ENCODE results near the gene LCLAT1. TPM values are rescaled to one million over a fixed set of nuclear protein-coding genes. Genes with fewer than 3 reads are reported as not detected.

LCLAT1 gene
- total and polyA plus RNA-seq, 8 donors: 13.1 to 24.9 (median 14.8) TPM

DNA sequence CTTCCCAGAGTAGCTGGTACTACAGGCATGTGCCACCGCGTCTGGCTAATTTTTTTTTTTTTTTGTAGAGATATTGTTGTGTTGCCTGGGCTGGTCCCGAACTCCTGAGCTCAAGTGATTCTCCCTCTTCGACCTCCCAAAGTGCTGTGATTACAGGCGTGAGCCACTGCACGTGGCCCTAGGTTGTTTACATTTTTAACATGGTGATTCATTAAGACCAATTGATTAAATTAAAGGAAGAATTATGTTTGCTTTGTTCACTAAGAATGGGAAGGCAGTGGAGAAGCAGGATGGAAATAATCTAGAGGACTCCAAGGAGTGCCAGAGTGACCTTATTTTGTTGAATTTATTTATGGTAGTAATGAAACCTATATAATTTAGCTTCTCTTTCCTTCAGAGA, 7.5 kb downstream of the LCLAT1 start:
- Histone ChIP-seq H3K4me3 (no peak overlapping the region), H3K9me3 (no peaks in the 10 kb centered on the region), H3K27me3 (no peaks in the 10 kb centered on the region), H3K36me3 (no peaks in the 10 kb centered on the region), H3K27ac (no peak overlapping the region), H3K4me1 (no peaks in the 10 kb centered on the region)
- TF ChIP-seq, protein P1, sequence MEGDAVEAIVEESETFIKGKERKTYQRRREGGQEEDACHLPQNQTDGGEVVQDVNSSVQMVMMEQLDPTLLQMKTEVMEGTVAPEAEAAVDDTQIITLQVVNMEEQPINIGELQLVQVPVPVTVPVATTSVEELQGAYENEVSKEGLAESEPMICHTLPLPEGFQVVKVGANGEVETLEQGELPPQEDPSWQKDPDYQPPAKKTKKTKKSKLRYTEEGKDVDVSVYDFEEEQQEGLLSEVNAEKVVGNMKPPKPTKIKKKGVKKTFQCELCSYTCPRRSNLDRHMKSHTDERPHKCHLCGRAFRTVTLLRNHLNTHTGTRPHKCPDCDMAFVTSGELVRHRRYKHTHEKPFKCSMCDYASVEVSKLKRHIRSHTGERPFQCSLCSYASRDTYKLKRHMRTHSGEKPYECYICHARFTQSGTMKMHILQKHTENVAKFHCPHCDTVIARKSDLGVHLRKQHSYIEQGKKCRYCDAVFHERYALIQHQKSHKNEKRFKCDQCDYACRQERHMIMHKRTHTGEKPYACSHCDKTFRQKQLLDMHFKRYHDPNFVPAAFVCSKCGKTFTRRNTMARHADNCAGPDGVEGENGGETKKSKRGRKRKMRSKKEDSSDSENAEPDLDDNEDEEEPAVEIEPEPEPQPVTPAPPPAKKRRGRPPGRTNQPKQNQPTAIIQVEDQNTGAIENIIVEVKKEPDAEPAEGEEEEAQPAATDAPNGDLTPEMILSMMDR (IDR thresholded peaks at IDR 0.05): no peak
- intact Hi-C loops (cut with DNase I): no loop called here
- no peak for ATAC-seq
- DNase-seq: no peak

DNA sequence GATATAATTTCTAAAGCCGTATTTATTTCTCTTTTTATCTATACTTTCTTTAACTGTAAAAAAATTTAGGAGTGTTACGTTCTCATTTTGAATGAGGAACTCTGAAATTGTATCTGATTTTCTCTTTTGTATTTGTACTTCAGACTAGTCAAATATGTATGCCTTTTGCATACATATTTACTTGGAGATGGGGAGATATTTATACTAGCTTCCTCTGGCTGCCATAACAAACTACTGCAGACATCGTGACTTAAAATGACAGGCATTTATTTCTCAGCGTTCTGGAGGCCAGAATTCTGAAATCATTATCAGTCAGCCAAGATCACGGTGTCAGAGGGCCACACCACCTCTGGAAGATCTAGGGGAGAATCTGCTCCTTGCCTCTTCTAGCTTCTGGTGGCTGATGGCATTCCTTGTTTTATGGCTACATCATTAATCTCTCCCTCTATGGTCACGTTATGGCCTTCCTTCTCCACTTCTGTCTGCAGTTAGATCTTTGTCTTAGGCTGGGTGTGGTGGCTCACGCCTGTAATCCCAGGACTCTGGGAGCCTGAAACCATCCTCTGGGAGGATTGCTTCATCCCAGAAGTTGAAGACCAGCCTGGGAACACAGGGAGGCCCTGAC, 8.2 kb downstream of the LCLAT1 start:
- no peak for DNase-seq
- H3K27ac ChIP-seq: no peak overlapping the region
- no peak overlapping the region for H3K4me3 ChIP-seq
- no peaks in the 10 kb centered on the region for H3K9me3 ChIP-seq
- no peaks in the 10 kb centered on the region for H3K4me1 ChIP-seq
- no peaks in the 10 kb centered on the region for H3K36me3 ChIP-seq
- ATAC-seq: no peak
- TF ChIP-seq, protein P1 (IDR thresholded peaks at IDR 0.05): no peak
- H3K27me3 ChIP-seq: no peaks in the 10 kb centered on the region
- intact Hi-C loops (cut with DNase I): no loop called here

DNA sequence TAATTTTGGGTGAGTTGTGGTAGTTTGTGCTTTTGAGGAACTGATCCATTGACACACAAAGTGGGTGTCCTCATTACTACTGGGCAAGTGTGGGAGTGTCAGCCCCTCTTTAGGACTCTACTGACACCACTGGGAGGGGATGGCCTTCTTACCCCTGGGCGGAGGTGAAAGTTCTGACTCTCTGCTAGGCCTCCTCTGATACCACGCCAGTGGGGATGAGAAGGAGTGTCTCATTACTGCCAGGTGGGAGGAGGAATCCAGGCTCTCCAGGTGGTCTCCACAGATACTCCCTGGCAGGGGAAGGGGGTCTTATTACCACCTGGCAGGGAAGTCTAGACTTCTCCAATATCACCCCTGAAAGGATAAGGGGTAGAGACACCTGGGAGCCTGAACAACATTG, 9.1 kb downstream of the LCLAT1 start:
- TF ChIP-seq, protein P1 (IDR thresholded peaks at IDR 0.05): no peak
- DNase-seq (no peak), ATAC-seq (no peak)
- no peaks in the 10 kb centered on the region for H3K4me1 ChIP-seq
- H3K27ac ChIP-seq: no peak overlapping the region
- no peaks in the 10 kb centered on the region for H3K9me3 ChIP-seq
- no peak overlapping the region for H3K4me3 ChIP-seq
- no peaks in the 10 kb centered on the region for H3K36me3 ChIP-seq
- intact Hi-C loops (cut with DNase I): no loop called here
- no peaks in the 10 kb centered on the region for H3K27me3 ChIP-seq

DNA sequence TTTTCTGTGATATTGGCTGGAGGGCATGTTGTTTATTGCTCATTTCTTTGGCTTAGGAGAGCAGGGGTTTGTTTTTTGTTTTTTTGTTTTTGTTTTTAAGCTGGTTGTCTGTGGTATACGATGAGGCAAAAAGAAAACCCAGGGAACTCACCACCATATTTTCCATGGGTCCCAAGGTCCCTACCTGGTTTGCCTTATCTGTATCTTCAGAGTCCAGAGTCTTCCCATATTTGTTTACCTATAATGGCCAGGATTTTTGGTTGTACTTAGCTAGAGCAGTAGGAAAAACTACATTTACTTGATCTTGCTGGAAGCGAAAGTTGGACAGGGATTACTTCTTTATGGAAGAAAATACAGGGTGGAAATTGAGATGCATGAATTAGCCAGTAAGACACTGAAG, 9.5 kb downstream of the LCLAT1 start:
- no peak overlapping the region for H3K27ac ChIP-seq
- TF ChIP-seq, protein P1 (IDR thresholded peaks at IDR 0.05): no peak
- no peaks in the 10 kb centered on the region for H3K9me3 ChIP-seq
- intact Hi-C loops (cut with DNase I): no loop called here
- H3K4me1 ChIP-seq: no peaks in the 10 kb centered on the region
- H3K27me3 ChIP-seq: no peaks in the 10 kb centered on the region
- ATAC-seq: no peak
- DNase-seq: no peak
- no peaks in the 10 kb centered on the region for H3K36me3 ChIP-seq
- H3K4me3 ChIP-seq: no peak overlapping the region

DNA sequence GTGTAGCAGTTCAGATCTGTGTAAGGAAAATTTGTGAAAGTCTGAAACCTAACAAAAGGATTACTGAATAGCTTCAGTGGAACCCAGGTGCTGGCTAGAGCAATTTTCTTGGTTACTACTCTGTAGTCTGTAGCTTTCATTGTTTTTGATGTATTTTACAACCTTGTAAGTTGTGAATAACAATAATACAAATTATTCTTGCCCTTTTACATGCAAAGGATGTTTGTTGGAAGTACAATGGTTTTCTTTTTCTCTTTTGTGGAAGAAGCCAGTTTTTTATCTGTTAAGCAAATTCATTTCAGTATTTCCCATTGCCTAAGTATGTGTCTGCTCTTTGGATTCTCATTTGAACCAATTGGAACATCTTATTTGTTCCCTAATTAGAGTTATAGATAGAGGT, 10.2 kb downstream of the LCLAT1 start:
- TF ChIP-seq, protein P1 (IDR thresholded peaks at IDR 0.05): no peak
- no peak for DNase-seq
- intact Hi-C loops (cut with DNase I): no loop called here
- no peak overlapping the region for H3K27ac ChIP-seq
- no peaks in the 10 kb centered on the region for H3K27me3 ChIP-seq
- H3K4me1 ChIP-seq: no peaks in the 10 kb centered on the region
- H3K36me3 ChIP-seq: no peaks in the 10 kb centered on the region
- ATAC-seq: no peak
- H3K4me3 ChIP-seq: no peak overlapping the region
- H3K9me3 ChIP-seq: no peaks in the 10 kb centered on the region
